ENCODE measurements around the gene CHST9. TPM values are rescaled to one million over a fixed set of nuclear protein-coding genes. Genes with fewer than 3 reads are reported as not detected.

The CHST9 gene
- total and polyA plus RNA-seq, 2 of the 4 experiments (the other 2 are of a cell fraction) = not detected

DNA sequence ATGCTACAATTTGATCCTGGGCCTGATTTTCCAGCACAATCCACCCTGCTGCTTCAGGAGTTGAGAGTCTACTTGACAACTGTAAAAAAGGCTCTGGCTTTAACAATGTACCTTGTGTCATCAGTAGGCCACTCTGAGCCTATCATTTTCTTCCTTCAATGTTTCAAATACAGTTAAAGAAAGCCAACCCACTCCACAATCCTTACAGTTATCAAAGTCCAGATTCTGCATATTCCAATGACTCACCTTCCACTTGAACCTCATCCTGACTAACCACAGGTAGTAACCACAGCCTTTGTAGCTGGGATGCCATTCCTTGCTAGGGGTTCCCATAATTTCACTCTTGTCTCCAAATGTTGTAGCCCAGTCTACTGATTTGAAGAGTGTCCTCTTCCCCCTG lies 284.1 kb downstream of the CHST9 start:
- Histone ChIP-seq H2AFZ (replicated peaks; ENCODE audit: low read length, poor library complexity) (no peak overlapping the region), H3K27me3 (ENCODE audit: control insufficient read depth, insufficient read depth, low read length) (no peaks in the 10 kb centered on the region), H2BK120ac (ENCODE audit: low read depth, low read length) (no peak overlapping the region), H3K18ac (ENCODE audit: low read depth, low read length) (no peak overlapping the region), H2BK15ac (ENCODE audit: low read depth, low read length) (no peak overlapping the region), H4K20me1 (ENCODE audit: insufficient read depth, low read length) (no peaks in the 10 kb centered on the region), H2BK20ac (ENCODE audit: low read depth, low read length) (no peak overlapping the region), H3K14ac (replicated peaks; ENCODE audit: low read depth, low read length) (no peak overlapping the region), H3K27ac (ENCODE audit: insufficient read depth, low read length) (no peak overlapping the region), H3K4me1 (ENCODE audit: control insufficient read depth, insufficient read depth, low read length) (no peaks in the 10 kb centered on the region), H3K4ac (ENCODE audit: low read depth, low read length) (no peak overlapping the region), H4K5ac (ENCODE audit: low read depth, low read length) (no peak overlapping the region), H3K56ac (ENCODE audit: extremely low read depth, insufficient read depth, low read length) (no peak overlapping the region), H2BK5ac (ENCODE audit: low read depth, low read length, poor library complexity, severe bottlenecking) (no peak overlapping the region), H3K4me3 (ENCODE audit: insufficient read depth, low read depth, low read length) (no peak overlapping the region), H3K79me1 (ENCODE audit: low read depth in 1 of 2, low read length in 2 of 2) (no peaks in the 10 kb centered on the region), H2AK9ac (replicated peaks; ENCODE audit: low read depth, low read length, poor library complexity) (no peak overlapping the region), H3K23ac (ENCODE audit: low read depth, low read length) (no peak overlapping the region), H2AK5ac (ENCODE audit: low read depth, low read length) (no peak overlapping the region), H3K36me3 (ENCODE audit: control insufficient read depth, insufficient read depth, low read length) (no peaks in the 10 kb centered on the region), H3K9me1 (ENCODE audit: insufficient read depth, low read length) (no peaks in the 10 kb centered on the region), H3K4me2 (ENCODE audit: low read depth, low read length) (no peak overlapping the region), H4K91ac (ENCODE audit: insufficient read depth, low read depth, low read length) (no peak overlapping the region), H3K9me3 (ENCODE audit: control insufficient read depth, insufficient read depth, low read length) (peaks cover 8% of the 10 kb centered on the region), H3K9ac (ENCODE audit: low read depth, low read length) (no peak overlapping the region), H4K8ac (ENCODE audit: low read depth in 2 of 2, low read length in 2 of 2) (no peak overlapping the region)
- ChIA-PET CTCF (no interaction called here), POLR2A (ENCODE audit: unreplicated experiment) (no interaction called here)
- DNase-seq (no peak), ATAC-seq (ENCODE audit: low read depth) (no peak)
- no TSS peak for BruUV-seq (replicated peaks)
- intact Hi-C loops (cut with micrococcal nuclease) (no loop called here), dilution Hi-C loops (cut with HindIII; ENCODE audit: low sequenced_read_pairs, unreplicated experiment) (no loop called here), in situ Hi-C loops (cut with MboI; ENCODE audit: low sequenced_read_pairs) (no loop called here)
- TF ChIP-seq RAD21 (IDR thresholded peaks at IDR 0.05; ENCODE audit: low read length) = no peak
- TF ChIP-seq POLR2A (IDR thresholded peaks at IDR 0.05; ENCODE audit: low read depth, low read length) = no peak
- no peak for TF ChIP-seq FOS (IDR thresholded peaks at IDR 0.05; ENCODE audit: low read depth, low read length)

Data from IMR-90 (cell line).